HAP-1 (cell line): ENCODE data around the gene GBP7.
"Not testable (repeated sequence)": the region's sequence is repeated elsewhere in the genome, so short reads cannot be mapped to it uniquely, and the experiment has no call there.

Experiments
- DNase-seq, 2 experiments: peaks; one replicate each; pipeline ENCODE4 v3.0.0-alpha.2; 2016 to 2020; ENCODE audit warnings: low spot score in 2 of 2
- H3K27me3 ChIP-seq: fragments of 250-450 bp; sonication (Bioruptor Pico); 2 replicates; pipeline ENCODE4 v1.5.1; 2020; ENCODE audit warnings: low read depth, mild to moderate bottlenecking, moderate library complexity
- H3K36me3 ChIP-seq: fragments of 250-450 bp; sonication (Bioruptor Pico); replicated peaks from 2 replicates; pipeline ENCODE4 v1.5.1; 2020; ENCODE audit warnings: mild to moderate bottlenecking
- H3K4me1 ChIP-seq: fragments of 250-450 bp; sonication (Bioruptor Pico); 2 replicates; pipeline ENCODE4 v1.5.1; 2020; ENCODE audit warnings: mild to moderate bottlenecking
- H3K4me3 ChIP-seq: fragments of 250-450 bp; sonication (Bioruptor Pico); 2 replicates; pipeline ENCODE4 v1.5.1; 2020; ENCODE audit warnings: mild to moderate bottlenecking, moderate library complexity
- H3K9me3 ChIP-seq: fragments of 250-450 bp; sonication (Bioruptor Pico); 2 replicates; pipeline ENCODE4 v1.5.1; 2020; ENCODE audit warnings: mild to moderate bottlenecking, moderate library complexity
- in situ Hi-C: fragments of 300-500 bp; cut with MboI; formaldehyde crosslinking; loops from 3 replicates; pipeline ENCODE4 v1.14.3; 2020; ENCODE audit warnings: low sequenced_read_pairs, inconsistent platforms, mixed read lengths

GBP7 gene, protein sequence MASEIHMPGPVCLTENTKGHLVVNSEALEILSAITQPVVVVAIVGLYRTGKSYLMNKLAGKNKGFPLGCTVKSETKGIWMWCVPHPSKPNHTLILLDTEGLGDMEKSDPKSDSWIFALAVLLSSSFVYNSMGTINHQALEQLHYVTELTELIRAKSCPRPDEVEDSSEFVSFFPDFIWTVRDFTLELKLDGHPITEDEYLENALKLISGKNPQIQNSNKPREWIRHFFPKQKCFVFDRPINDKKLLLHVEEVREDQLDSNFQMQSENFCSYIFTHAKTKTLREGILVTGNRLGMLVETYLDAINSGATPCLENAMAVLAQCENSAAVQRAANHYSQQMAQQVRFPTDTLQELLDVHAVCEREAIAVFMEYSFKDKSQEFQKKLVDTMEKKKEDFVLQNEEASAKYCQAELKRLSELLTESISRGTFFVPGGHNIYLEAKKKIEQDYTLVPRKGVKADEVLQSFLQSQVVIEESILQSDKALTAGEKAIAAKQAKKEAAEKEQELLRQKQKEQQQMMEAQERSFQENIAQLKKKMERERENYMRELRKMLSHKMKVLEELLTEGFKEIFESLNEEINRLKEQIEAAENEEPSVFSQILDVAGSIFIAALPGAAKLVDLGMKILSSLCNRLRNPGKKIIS

GRCh38 chr1:89175601-89176256, at the start of gene GBP7:
TSS of gene GBP7 (minus strand) at chr1:89176003. CDS start at chr1:89171935, 4,068 bp downstream.
- Histone ChIP-seq H3K36me3 (no peaks in the 10 kb centered on the region), H3K4me3 (no peak within 1 kb of the TSS), H3K4me1 (no peaks in the 10 kb centered on the region), H3K27me3 (0 out of 2 replicates have a peak, but pooled peaks cover 4% of the 10 kb centered on the region), H3K9me3 (no peaks in the 10 kb centered on the region)
- in situ Hi-C loops = no loop called here
- no peak for DNase-seq

DNA sequence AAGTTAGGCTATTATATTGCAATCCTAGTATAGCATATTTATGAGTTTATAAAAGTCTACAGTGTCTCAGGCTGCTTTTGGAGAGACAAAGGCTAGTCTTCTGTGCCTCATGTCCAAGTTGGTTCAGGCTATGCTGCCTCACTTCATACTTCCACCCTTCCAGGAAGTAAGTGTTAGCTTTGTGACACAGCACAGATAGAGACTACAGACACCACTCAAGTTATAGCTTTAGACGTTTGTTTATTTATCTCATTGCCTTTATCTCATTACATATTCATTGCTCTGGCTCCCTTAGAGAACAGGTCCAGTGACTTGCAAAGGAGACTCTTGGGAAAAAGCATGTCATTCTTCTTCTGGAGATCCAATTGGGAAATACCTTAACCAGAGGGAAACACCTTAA, 45.5 kb upstream of the GBP7 start:
- Histone ChIP-seq H3K9me3 (no peaks in the 10 kb centered on the region), H3K4me3 (no peak overlapping the region), H3K4me1 (no peaks in the 10 kb centered on the region), H3K27me3 (no peaks in the 10 kb centered on the region), H3K36me3 (no peaks in the 10 kb centered on the region)
- in situ Hi-C loops = no loop called here
- no peak for DNase-seq

GRCh38 chr1:89219851-89220250, 44.0 kb upstream of the GBP7 start:
- H3K9me3 ChIP-seq, in situ Hi-C loops: not testable (repeated sequence)

GRCh38 chr1:89218941-89219340, 43.1 kb upstream of the GBP7 start:
- H3K4me1 ChIP-seq, H3K4me3 ChIP-seq, H3K9me3 ChIP-seq, DNase-seq, H3K27me3 ChIP-seq, in situ Hi-C loops, H3K36me3 ChIP-seq: not testable (repeated sequence)

More at GRCh38 chr1:89219851-89220250, 44.0 kb upstream of the GBP7 start:
- H3K36me3 ChIP-seq, H3K4me3 ChIP-seq, DNase-seq, H3K27me3 ChIP-seq, H3K4me1 ChIP-seq: not testable (repeated sequence)

GRCh38 chr1:89213347-89213746, 37.5 kb upstream of the GBP7 start:
- DNase-seq = no peak
- Histone ChIP-seq H3K4me3 (no peak overlapping the region), H3K27me3 (no peaks in the 10 kb centered on the region), H3K36me3 (no peaks in the 10 kb centered on the region), H3K4me1 (no peaks in the 10 kb centered on the region), H3K9me3 (peaks cover 6% of the 10 kb centered on the region)
- in situ Hi-C loops = no loop called here

DNA sequence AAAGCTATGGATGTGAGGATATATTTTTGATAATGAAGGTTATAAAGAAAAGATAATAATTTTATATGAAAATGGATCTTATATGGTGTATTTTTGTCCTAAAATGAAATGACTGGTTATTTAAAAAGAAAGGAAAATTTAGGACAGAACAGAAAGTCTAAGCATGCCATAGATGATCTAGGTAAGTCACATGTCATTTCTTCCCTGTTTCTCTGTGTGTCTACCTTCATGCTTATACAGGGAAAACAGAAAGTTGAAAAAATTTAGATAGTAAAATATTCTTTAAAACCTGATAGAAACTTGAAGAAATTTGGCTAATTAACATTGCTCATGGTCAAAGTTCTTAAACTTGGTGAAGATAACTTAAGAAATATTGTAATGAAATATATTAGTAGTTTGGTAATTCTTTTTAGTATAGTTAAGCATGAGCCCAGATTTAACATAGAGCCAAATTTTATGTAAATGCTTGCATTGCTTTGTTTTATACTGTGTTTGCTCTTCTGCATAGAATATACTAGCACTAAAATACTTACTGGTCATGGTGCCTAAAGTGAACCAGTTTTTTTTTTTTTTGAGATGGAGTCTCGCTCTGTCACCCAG, 35.3 kb upstream of the GBP7 start:
- Histone ChIP-seq H3K36me3 (no peaks in the 10 kb centered on the region), H3K9me3 (peaks cover 6% of the 10 kb centered on the region), H3K4me3 (no peak overlapping the region), H3K27me3 (no peaks in the 10 kb centered on the region), H3K4me1 (no peaks in the 10 kb centered on the region)
- DNase-seq = no peak
- in situ Hi-C loops = no loop called here

DNA sequence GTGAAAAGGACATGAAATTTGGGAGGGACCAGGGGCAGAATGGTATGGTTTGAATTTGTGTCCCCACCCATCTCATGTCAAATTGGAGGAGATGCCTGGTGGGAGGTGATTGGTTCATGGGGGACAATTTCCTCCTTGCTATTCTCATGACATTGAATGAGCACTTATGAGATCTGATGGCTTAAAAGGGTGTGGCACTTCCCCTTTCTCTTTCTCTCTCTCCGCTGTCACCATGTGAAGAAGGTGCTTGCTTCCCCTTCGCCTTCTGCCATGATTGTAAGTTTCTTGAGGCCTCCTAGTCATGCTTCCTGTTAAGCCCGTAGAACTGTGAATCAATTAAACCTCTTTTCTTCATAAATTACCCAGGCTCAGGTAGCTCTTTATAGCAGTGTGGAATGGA, 30.6 kb upstream of the GBP7 start:
- peaks cover 6% of the 10 kb centered on the region for H3K9me3 ChIP-seq
- no peaks in the 10 kb centered on the region for H3K36me3 ChIP-seq
- no peak overlapping the region for H3K4me3 ChIP-seq
- no peaks in the 10 kb centered on the region for H3K27me3 ChIP-seq
- H3K4me1 ChIP-seq = no peaks in the 10 kb centered on the region
- DNase-seq = no peak
- in situ Hi-C loops = no loop called here

- Histone ChIP-seq H3K36me3 (no peaks in the 10 kb centered on the region), H3K9me3 (no peaks in the 10 kb centered on the region), H3K4me3 (no peak overlapping the region), H3K27me3 (0 out of 2 replicates have a peak, but pooled peaks cover 8% of the 10 kb centered on the region), H3K4me1 (no peaks in the 10 kb centered on the region)
- in situ Hi-C loops = no loop called here
- no peak for DNase-seq
Observed at GRCh38 chr1:89203166-89203565, 27.4 kb upstream of the GBP7 start.

- in situ Hi-C loops = no loop called here
Observed at GRCh38 chr1:89201106-89201794, 25.4 kb upstream of the GBP7 start.

DNA sequence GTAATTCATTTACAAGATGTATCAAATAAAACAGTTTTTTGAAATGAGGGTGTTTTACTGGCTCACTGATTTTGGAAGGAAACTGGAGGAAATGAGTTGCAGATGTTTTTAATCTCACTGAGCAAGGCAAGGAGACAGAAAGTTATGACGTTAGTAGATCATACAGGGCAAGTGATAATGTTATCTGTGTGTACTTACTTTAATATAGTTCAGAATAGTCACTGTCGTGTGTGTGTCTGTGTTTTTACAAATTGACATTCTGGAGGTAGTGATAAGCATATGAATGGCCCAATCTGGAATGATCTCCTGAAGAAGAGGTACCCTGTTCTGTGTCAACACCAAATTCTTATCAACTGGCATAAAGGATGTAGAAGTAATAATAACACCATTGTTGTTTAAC, 24.9 kb upstream of the GBP7 start:
- in situ Hi-C loops = no loop called here
- DNase-seq = no peak
- no peaks in the 10 kb centered on the region for H3K9me3 ChIP-seq

More at GRCh38 chr1:89201106-89201794, 25.4 kb upstream of the GBP7 start:
- H3K9me3 ChIP-seq = no peaks in the 10 kb centered on the region
- no peaks in the 10 kb centered on the region for H3K36me3 ChIP-seq
- no peak overlapping the region for H3K4me3 ChIP-seq
- H3K27me3 ChIP-seq = peaks cover 10% of the 10 kb centered on the region; the same call in 1 of the 2 replicates
- H3K4me1 ChIP-seq = no peaks in the 10 kb centered on the region
- DNase-seq = no peak

DNA sequence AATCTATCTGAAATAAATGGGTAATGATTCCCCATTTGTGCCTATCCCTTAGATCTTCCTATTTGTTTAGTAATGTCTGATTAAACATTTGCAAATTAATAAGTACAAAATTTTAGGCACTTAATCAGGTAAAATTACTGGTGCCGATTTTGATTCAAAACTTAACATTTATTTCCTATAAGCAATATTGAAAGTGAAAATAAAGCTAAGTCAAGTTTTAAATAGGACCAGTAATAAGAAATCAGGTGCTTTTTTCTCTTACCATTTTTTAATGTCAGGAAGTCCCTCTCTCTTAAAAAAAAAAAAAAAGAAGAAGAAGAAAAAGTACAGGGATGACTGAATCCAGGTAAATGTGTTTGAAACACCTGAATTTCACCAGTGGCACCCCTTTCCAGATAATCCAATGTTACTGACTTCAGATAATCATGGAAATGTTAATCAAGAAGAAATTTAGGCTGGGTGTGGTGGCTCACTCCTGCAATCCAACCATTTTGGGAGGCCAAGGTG, 23.8 kb upstream of the GBP7 start:
- H3K4me3 ChIP-seq = no peak overlapping the region

More for the DNA sequence above, 24.9 kb upstream of the GBP7 start:
- Histone ChIP-seq H3K4me3 (no peak overlapping the region), H3K4me1 (no peaks in the 10 kb centered on the region), H3K27me3 (peaks cover 10% of the 10 kb centered on the region; the same call in 1 of the 2 replicates), H3K36me3 (no peaks in the 10 kb centered on the region)

DNA sequence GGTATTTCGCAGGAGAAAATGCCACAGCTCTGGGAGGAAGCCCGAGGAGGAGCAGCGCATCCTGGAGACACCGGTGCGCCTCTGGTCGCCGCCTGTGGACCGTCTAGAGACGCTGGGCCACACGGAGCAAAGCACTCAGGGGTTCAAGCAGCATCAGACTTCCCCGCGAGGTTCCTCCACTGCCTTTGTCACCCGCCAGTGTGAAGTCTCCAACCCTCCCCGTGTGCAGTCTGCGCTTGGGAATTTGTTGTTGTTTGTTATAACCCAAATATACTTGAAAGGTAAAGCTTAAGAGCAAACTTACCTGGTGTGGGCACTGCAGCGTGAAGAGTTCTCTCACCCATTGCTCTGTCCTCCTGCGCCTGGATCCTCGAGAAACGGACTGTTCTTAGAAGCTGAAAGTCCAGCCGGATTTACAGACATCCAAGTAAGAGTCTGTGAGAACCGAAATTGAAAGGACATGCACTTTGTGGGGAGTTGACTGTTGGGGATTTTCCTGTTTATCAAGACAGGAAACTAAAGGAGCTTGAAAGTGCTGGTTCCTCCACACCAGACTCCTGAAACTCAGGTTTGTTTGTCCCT, 22.8 kb upstream of the GBP7 start, which contains the start of gene GBP4:
Gene GBP4, minus strand, starts transcription at position 452 of the 582 bp plus-strand sequence. Its CDS starts 108 bp downstream, at position 344.
- in situ Hi-C loops = no loop called here
- no peaks in the 10 kb centered on the region for H3K36me3 ChIP-seq
- H3K4me1 ChIP-seq = no peaks in the 10 kb centered on the region
- H3K27me3 ChIP-seq = peaks cover 10% of the 10 kb centered on the region; the same call in 1 of the 2 replicates
- no peak for DNase-seq
- H3K4me3 ChIP-seq = no peak within 1 kb of the TSS
- no peaks in the 10 kb centered on the region for H3K9me3 ChIP-seq

More for the DNA sequence above, 23.8 kb upstream of the GBP7 start:
- Histone ChIP-seq H3K27me3 (peaks cover 10% of the 10 kb centered on the region; the same call in 1 of the 2 replicates), H3K4me1 (no peaks in the 10 kb centered on the region), H3K36me3 (no peaks in the 10 kb centered on the region), H3K9me3 (no peaks in the 10 kb centered on the region)
- no peak for DNase-seq
- in situ Hi-C loops = no loop called here
